A549 (cell line): ENCODE results near the gene RGMB. TPM values are rescaled to one million over a fixed set of nuclear protein-coding genes. Genes with fewer than 3 reads are reported as not detected.

Experiments used
- ATAC-seq, 2 experiments: fragments of 200-7000 bp in 1 of 2; fragments of >200 bp in 1 of 2; cut with Nextera tagmentation in 1 of 2; cut with Tn5 transposase in 1 of 2; 3 replicates each; pipeline versions ENCODE4 v1.8.0 to v1.9.1; 2018 to 2020; ENCODE audit warnings: mild to moderate bottlenecking in 1 of 2, moderate library complexity in 1 of 2
- CTCF ChIA-PET: fragments of 300-600 bp; sonication (Branson Sonifier 250); formaldehyde crosslinking; extraction: SDS; loops from one replicate; lab custom pipeline; 2021; ENCODE audit warnings: antibody characterized with exemption, inconsistent platforms; lab: Yijun Ruan, JAX
- POLR2A ChIA-PET: fragments of 350-600 bp; formaldehyde crosslinking; extraction: SDS; loops from one replicate; lab custom pipeline; 2021; ENCODE audit warnings: antibody characterized with exemption, inconsistent platforms; lab: Yijun Ruan, JAX
- DNase-seq, 2 experiments: peaks; one replicate each; pipeline versions ENCODE4 v3.0.0 to v3.0.0-alpha.2; 2011 to 2016; ENCODE audit warnings: low read depth in 1 of 2, low spot score in 1 of 2
- FAIRE-seq: peaks from 2 replicates; lab custom pipeline; 2011; peaks lifted over from hg19 to GRCh38; lab: Jason Lieb, UNC
- H3K27ac ChIP-seq, 2 experiments: fragments of >200 bp; sonication (Bioruptor Twin); formaldehyde crosslinking; 3 replicates each; pipeline ENCODE4 v1.5.1; 2016 to 2017
- H3K4me1 ChIP-seq: fragments of >200 bp; sonication (Bioruptor Twin); formaldehyde crosslinking; 3 replicates; pipeline ENCODE4 v1.6.1; 2016
- H3K4me2 ChIP-seq: fragments of >200 bp; sonication (Bioruptor Twin); formaldehyde crosslinking; 3 replicates; pipeline ENCODE4 v1.6.1; 2016
- H3K4me3 ChIP-seq: fragments of >200 bp; sonication (Bioruptor Twin); formaldehyde crosslinking; 3 replicates; pipeline ENCODE4 v1.5.1; 2016
- H3K9me3 ChIP-seq: fragments of >200 bp; sonication (Bioruptor Twin); formaldehyde crosslinking; 3 replicates; pipeline ENCODE4 v1.6.1; 2016
- CEBPB ChIP-seq, 2 experiments: fragments of >200 bp in 1 of 2; sonication (Bioruptor Twin) in 1 of 2; formaldehyde crosslinking in 1 of 2; IDR thresholded peaks; 2 replicates each; pipeline ENCODE4 v1.6.1; 2012 to 2016
- CHD2 ChIP-seq: fragments of 150-350 bp; IDR thresholded peaks from 2 replicates; pipeline ENCODE4 v1.6.1; 2014; ENCODE audit warnings: low read length; ENCODE audit not compliant: partially characterized antibody
- EHF ChIP-seq: fragments of 250-450 bp; sonication (Bioruptor Pico); IDR thresholded peaks from 2 replicates; pipeline ENCODE4 v1.5.0; 2020; ENCODE audit warnings: mild to moderate bottlenecking
- EHMT2 ChIP-seq: fragments of 200-600 bp; sonication (generic); IDR thresholded peaks from 2 replicates; pipeline ENCODE4 v1.6.1; 2016; ENCODE audit warnings: antibody characterized with exemption, low read depth, mild to moderate bottlenecking, moderate library complexity
- EP300 ChIP-seq, 2 experiments: fragments of >200 bp; sonication (Bioruptor Twin); formaldehyde crosslinking; IDR thresholded peaks; 2 replicates in 1 of 2; 3 replicates in 1 of 2; pipeline ENCODE4 v1.6.1; 2016 to 2017
- ESRRA ChIP-seq: fragments of 150-350 bp; IDR thresholded peaks from 2 replicates; pipeline ENCODE4 v1.6.1; 2014; ENCODE audit warnings: mild to moderate bottlenecking, low read length, borderline replicate concordance
- FOSL2 ChIP-seq, 2 experiments: fragments of 450-650 bp in 1 of 2; fragments of >200 bp in 1 of 2; sonication (Bioruptor Twin) in 1 of 2; formaldehyde crosslinking; IDR thresholded peaks; 2 replicates each; pipeline versions ENCODE4 v1.5.0 to v1.6.1; 2016 to 2020; ENCODE audit warnings: mild to moderate bottlenecking in 1 of 2, moderate library complexity in 1 of 2
- GATA3 ChIP-seq: IDR thresholded peaks from 2 replicates; pipeline ENCODE4 v1.6.1; 2012; ENCODE audit warnings: borderline replicate concordance
- HOXA7 ChIP-seq: fragments of 250-450 bp; sonication (Bioruptor Pico); IDR thresholded peaks from 2 replicates; pipeline ENCODE4 v1.5.0; 2020; ENCODE audit warnings: mild to moderate bottlenecking, moderate library complexity
- HOXB5 ChIP-seq: fragments of 250-450 bp; sonication (Bioruptor Pico); IDR thresholded peaks from 2 replicates; pipeline ENCODE4 v1.5.0; 2020; ENCODE audit warnings: mild to moderate bottlenecking, moderate library complexity
- JUN ChIP-seq, 2 experiments: fragments of >200 bp; sonication (Bioruptor Twin); formaldehyde crosslinking; IDR thresholded peaks; 2 replicates in 1 of 2; 3 replicates in 1 of 2; pipeline ENCODE4 v1.6.1; 2016 to 2017
- MAFK ChIP-seq: fragments of 450-650 bp; IDR thresholded peaks from 2 replicates; pipeline ENCODE4 v1.6.1; 2014; ENCODE audit not compliant: partially characterized antibody
- MAZ ChIP-seq: fragments of 150-350 bp; IDR thresholded peaks from 2 replicates; pipeline ENCODE4 v1.6.1; 2014; ENCODE audit warnings: antibody characterized with exemption, low read depth, low read length, borderline replicate concordance
- MYC ChIP-seq: IDR thresholded peaks from 2 replicates; pipeline ENCODE4 v1.6.1; 2012; ENCODE audit warnings: mild to moderate bottlenecking, inconsistent platforms, low read length, improper control_type of control experiment, borderline replicate concordance
- NPAS2 ChIP-seq: fragments of 250-450 bp; sonication (Bioruptor Pico); IDR thresholded peaks from 2 replicates; pipeline ENCODE4 v1.8.0; 2022; ENCODE audit warnings: mild to moderate bottlenecking, moderate library complexity, borderline replicate concordance
- RAD21 ChIP-seq, 2 experiments: fragments of >200 bp in 1 of 2; sonication (Bioruptor Twin) in 1 of 2; formaldehyde crosslinking in 1 of 2; IDR thresholded peaks in 1 of 2; conservative IDR thresholded peaks in 1 of 2; 2 replicates in 1 of 2; 3 replicates in 1 of 2; pipeline ENCODE4 v1.6.1; 2012 to 2018; ENCODE audit warnings: inconsistent platforms in 1 of 2
- RNF2 ChIP-seq: fragments of 200-600 bp; sonication (generic); IDR thresholded peaks from 2 replicates; pipeline ENCODE4 v1.6.1; 2016; ENCODE audit warnings: low read depth, mild to moderate bottlenecking, antibody characterized with exemption, moderate library complexity, borderline replicate concordance
- SMC3 ChIP-seq: fragments of >200 bp; sonication (Bioruptor Twin); formaldehyde crosslinking; IDR thresholded peaks from 3 replicates; pipeline ENCODE4 v1.6.1; 2018; ENCODE audit warnings: inconsistent platforms
- TFCP2L1 ChIP-seq: fragments of 250-450 bp; sonication (Bioruptor Pico); IDR thresholded peaks from 2 replicates; pipeline ENCODE4 v1.5.0; 2021; ENCODE audit warnings: mild to moderate bottlenecking
- TP53 ChIP-seq: fragments of 250-450 bp; sonication (Bioruptor Pico); IDR thresholded peaks from 2 replicates; pipeline ENCODE4 v1.5.0; 2021; ENCODE audit warnings: mild to moderate bottlenecking, moderate library complexity
- WGBS: methylation state at CpG from one replicate; pipeline ENCODE4 v1.1.6; 2017; ENCODE audit errors: missing lambda C conversion rate; 5-methylcytosine and 5-hydroxymethylcytosine counted together
- polyA plus RNA-seq, 4 experiments: library from polyadenylated mRNA; depleted of rRNA in 3 of 4; stranded (reverse); fragments of >200 nt; fragmentation: RNase III in 1 of 4; extraction: RNeasy Plus Mini Kit Qiagen cat#74134 plus additional on column Dnase treatment in 1 of 4; gene quantifications; 2 replicates in 3 of 4; 3 replicates in 1 of 4; pipeline ENCODE4 v1.2.3, GENCODE V29; 2011 to 2017
- TF ChIP-seq, protein P1 (sequence below): IDR thresholded peaks from 2 replicates; pipeline ENCODE4 v1.6.1; 2012; ENCODE audit warnings: low read depth, borderline replicate concordance
- TF ChIP-seq, protein P2 (sequence below): IDR thresholded peaks from 2 replicates; pipeline ENCODE4 v1.6.1; 2012
- TF ChIP-seq, protein P3 (sequence below): fragments of 450-650 bp; IDR thresholded peaks from 2 replicates; pipeline ENCODE4 v1.6.1; 2014; ENCODE audit warnings: antibody characterized with exemption
- TF ChIP-seq, protein P4 (sequence below): IDR thresholded peaks from 2 replicates; pipeline ENCODE4 v1.6.1; 2012
- TF ChIP-seq, protein P5 (sequence below): fragments of 250-450 bp; sonication (Bioruptor Pico); IDR thresholded peaks from 2 replicates; pipeline ENCODE4 v1.5.0; 2020; ENCODE audit warnings: low read depth, mild to moderate bottlenecking, moderate library complexity
- TF ChIP-seq, protein P6 (sequence below): fragments of >200 bp; sonication (Bioruptor Twin); formaldehyde crosslinking; IDR thresholded peaks from 3 replicates; pipeline ENCODE4 v1.5.1; 2016

RGMB gene
- polyA plus RNA-seq, 2 of the 4 experiments (the other 2 are of a cell fraction) = 5.3 to 5.6 TPM

DNA sequence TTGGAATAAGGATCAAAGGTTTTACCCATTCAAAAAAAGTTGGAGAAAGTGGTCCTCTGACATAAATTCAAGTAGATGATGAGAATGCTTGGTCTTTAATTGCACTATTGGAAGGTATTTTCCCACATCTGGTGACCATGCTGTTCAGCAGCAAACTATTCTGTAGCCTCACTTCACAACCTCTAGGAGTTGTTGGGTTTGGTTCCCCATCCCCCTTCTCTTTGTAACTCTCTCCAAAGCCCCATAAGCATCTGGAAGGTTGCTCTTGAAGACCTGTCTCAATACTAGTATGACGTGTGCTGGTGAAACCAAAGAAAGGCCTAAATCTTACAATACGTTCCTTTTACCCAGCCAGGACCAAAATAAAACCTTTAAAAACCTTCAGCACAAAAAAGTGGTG is 8.5 kb downstream of the RGMB start:
- no peaks in the 10 kb centered on the region for H3K4me1 ChIP-seq
- TF ChIP-seq HOXB5 (CRISPR knock-in tag) = no peak
- TF ChIP-seq, protein P1, sequence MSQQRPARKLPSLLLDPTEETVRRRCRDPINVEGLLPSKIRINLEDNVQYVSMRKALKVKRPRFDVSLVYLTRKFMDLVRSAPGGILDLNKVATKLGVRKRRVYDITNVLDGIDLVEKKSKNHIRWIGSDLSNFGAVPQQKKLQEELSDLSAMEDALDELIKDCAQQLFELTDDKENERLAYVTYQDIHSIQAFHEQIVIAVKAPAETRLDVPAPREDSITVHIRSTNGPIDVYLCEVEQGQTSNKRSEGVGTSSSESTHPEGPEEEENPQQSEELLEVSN = no peak
- TF ChIP-seq EHF = no peak
- no peak for TF ChIP-seq FOSL2 (IDR thresholded peaks at IDR 0.05)
- TF ChIP-seq FOSL2 (CRISPR knock-in tag; IDR thresholded peaks at IDR 0.05) = no peak
- TF ChIP-seq EP300 (IDR thresholded peaks at IDR 0.05) = no peak
- TF ChIP-seq JUN (IDR thresholded peaks at IDR 0.05) = no peak
- TF ChIP-seq, protein P2, sequence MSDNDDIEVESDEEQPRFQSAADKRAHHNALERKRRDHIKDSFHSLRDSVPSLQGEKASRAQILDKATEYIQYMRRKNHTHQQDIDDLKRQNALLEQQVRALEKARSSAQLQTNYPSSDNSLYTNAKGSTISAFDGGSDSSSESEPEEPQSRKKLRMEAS = no peak
- TF ChIP-seq, protein P3, sequence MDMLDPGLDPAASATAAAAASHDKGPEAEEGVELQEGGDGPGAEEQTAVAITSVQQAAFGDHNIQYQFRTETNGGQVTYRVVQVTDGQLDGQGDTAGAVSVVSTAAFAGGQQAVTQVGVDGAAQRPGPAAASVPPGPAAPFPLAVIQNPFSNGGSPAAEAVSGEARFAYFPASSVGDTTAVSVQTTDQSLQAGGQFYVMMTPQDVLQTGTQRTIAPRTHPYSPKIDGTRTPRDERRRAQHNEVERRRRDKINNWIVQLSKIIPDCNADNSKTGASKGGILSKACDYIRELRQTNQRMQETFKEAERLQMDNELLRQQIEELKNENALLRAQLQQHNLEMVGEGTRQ = no peak
- TF ChIP-seq ESRRA = no peak
- CTCF ChIA-PET = interaction anchor here (1.8 to 6.5 kb wide), 3 partner anchors 12 to 14 kb away, joined by 5 to 49 read pairs (median 39); no protein-coding TSS in a partner anchor
- H3K9me3 ChIP-seq = no peaks in the 10 kb centered on the region
- no peak overlapping the region for H3K4me3 ChIP-seq
- WGBS = 93% methylated on average over 2 of the region's 2 CpGs
- DNase-seq = no peak
- H3K4me2 ChIP-seq = no peak overlapping the region
- POLR2A ChIA-PET = no interaction called here
- H3K27ac ChIP-seq = no peak overlapping the region
- no peak for FAIRE-seq
- no peak for ATAC-seq

DNA sequence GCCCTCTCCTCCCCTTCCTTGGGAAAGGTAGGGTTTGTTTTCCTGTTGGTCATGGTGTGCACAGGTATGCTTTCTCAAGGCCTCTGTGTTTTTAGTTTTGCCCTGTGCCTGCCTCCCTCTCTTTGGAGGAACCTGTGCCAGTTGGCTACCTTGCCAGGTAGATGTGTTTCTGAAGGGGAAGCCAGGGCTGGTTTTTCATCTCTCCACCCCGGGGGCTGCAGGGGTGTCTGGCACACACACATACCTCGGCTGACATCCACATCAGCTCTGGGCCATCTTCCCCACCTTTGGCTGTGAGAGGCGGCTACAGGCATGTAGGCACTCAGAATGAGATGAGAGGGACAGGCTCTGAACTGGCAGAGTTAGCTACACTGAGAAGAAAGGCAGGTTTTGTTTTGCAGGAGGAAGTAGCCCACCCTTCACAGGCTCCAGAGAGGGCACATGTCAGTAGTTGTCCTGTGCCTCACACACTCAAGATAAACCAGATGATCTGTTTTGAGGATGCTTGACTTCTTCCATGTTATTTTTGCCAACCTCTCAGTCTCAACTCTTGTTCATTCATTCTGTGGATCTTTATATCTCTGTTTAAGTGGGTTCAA is 9.7 kb downstream of the RGMB start:
- 84% methylated on average over 3 of the region's 3 CpGs for WGBS
- FAIRE-seq (no peak), DNase-seq (no peak), ATAC-seq (no peak)
- no peak for TF ChIP-seq RNF2
- no peak for TF ChIP-seq HOXA7 (CRISPR knock-in tag)
- TF ChIP-seq RAD21 (conservative IDR thresholded peaks at IDR 0.05 in 1 of 2, IDR thresholded peaks at IDR 0.05 in 1 of 2) = no peak
- no peak for TF ChIP-seq CHD2
- no peak for TF ChIP-seq EP300 (IDR thresholded peaks at IDR 0.05)
- TF ChIP-seq TP53 (CRISPR knock-in tag) = no peak
- no peak for TF ChIP-seq EHMT2
- no peak for TF ChIP-seq MAFK
- TF ChIP-seq SMC3 = no peak
- no peak for TF ChIP-seq CEBPB (IDR thresholded peaks at IDR 0.05)
- no peak for TF ChIP-seq MYC
- no peak for TF ChIP-seq MAZ
- TF ChIP-seq, protein P3 = no peak
- TF ChIP-seq GATA3 = no peak
- TF ChIP-seq, protein P1 = no peak
- TF ChIP-seq, protein P4, sequence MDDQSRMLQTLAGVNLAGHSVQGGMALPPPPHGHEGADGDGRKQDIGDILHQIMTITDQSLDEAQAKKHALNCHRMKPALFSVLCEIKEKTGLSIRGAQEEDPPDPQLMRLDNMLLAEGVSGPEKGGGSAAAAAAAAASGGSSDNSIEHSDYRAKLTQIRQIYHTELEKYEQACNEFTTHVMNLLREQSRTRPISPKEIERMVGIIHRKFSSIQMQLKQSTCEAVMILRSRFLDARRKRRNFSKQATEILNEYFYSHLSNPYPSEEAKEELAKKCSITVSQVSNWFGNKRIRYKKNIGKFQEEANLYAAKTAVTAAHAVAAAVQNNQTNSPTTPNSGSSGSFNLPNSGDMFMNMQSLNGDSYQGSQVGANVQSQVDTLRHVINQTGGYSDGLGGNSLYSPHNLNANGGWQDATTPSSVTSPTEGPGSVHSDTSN = no peak
- TF ChIP-seq, protein P5, sequence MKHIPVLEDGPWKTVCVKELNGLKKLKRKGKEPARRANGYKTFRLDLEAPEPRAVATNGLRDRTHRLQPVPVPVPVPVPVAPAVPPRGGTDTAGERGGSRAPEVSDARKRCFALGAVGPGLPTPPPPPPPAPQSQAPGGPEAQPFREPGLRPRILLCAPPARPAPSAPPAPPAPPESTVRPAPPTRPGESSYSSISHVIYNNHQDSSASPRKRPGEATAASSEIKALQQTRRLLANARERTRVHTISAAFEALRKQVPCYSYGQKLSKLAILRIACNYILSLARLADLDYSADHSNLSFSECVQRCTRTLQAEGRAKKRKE (CRISPR knock-in tag) = no peak
- no peak for TF ChIP-seq TFCP2L1
- no peak for TF ChIP-seq NPAS2 (CRISPR knock-in tag)
- TF ChIP-seq, protein P6, sequence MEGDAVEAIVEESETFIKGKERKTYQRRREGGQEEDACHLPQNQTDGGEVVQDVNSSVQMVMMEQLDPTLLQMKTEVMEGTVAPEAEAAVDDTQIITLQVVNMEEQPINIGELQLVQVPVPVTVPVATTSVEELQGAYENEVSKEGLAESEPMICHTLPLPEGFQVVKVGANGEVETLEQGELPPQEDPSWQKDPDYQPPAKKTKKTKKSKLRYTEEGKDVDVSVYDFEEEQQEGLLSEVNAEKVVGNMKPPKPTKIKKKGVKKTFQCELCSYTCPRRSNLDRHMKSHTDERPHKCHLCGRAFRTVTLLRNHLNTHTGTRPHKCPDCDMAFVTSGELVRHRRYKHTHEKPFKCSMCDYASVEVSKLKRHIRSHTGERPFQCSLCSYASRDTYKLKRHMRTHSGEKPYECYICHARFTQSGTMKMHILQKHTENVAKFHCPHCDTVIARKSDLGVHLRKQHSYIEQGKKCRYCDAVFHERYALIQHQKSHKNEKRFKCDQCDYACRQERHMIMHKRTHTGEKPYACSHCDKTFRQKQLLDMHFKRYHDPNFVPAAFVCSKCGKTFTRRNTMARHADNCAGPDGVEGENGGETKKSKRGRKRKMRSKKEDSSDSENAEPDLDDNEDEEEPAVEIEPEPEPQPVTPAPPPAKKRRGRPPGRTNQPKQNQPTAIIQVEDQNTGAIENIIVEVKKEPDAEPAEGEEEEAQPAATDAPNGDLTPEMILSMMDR = no peak
- ChIA-PET POLR2A (no interaction called here), CTCF (interaction anchor here (0.6 to 6.5 kb wide), 3 partner anchors 13 to 999 kb away, joined by 3 to 49 read pairs (median 39); no protein-coding TSS in a partner anchor)
- no peak overlapping the region for H3K27ac ChIP-seq
- no peak overlapping the region for H3K4me3 ChIP-seq
- no peak overlapping the region for H3K4me2 ChIP-seq
- H3K4me1 ChIP-seq = no peaks in the 10 kb centered on the region
- H3K9me3 ChIP-seq = no peaks in the 10 kb centered on the region
